Transverse colon (tissue), 3 donors: ENCODE results near the gene CDA.

Experiments
- POLR2A ChIP-seq: fragments of 450-650 bp; IDR thresholded peaks from one replicate; pipeline ENCODE4 v1.6.1; 2016; ENCODE audit warnings: antibody characterized with exemption, mild to moderate bottlenecking, moderate library complexity
- TF ChIP-seq, protein P1 (sequence below), 5 experiments: fragments of 200-600 bp in 3 of 5; fragments of 450-650 bp in 2 of 5; sonication (generic) in 3 of 5; IDR thresholded peaks; 1 replicate in 2 of 5; 2 replicates in 3 of 5; pipeline ENCODE4 v1.5.1; 2016 to 2017; ENCODE audit warnings: antibody characterized with exemption in 5 of 5, inconsistent platforms in 3 of 5, mild to moderate bottlenecking in 2 of 5, moderate library complexity in 1 of 5

DNA sequence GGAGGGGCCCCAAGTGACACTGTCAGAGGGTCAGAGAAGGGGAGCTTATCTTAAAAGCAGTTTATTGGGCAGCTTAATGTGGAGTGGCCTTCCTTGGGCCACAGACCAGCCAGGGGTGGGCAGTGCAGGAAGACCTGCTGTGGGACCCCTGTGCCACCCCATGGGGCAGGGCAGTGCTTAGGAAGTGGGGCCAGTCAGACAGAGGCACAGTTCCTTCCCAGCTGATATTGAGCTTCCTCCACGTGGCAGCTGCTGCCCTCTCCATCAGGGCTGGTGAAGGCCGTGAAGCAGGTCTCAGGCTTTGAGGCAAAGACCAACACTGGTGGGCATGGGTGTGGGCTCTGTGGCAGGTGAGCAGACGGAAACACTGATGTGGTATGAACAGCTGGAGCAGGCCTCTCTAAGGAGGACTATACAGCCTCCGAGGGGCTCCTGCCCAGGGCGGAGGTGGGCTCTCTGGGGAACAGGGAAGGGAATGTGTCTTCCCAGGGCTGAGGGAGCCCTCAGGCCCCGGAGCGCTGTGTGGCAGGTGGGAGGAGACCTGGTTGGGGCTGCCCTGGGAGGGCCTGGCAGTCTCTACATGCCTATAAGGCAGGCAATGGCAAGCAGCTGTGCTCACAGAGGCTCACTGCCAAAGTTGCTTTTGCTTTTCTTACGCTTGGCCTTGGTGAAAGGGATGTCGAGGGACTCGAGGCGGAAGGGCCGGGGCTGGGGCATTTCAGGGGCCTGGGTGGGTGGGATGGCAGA, 75.2 kb downstream of the CDA start:
- TF ChIP-seq POLR2A, result no peak
- TF ChIP-seq, protein P1, sequence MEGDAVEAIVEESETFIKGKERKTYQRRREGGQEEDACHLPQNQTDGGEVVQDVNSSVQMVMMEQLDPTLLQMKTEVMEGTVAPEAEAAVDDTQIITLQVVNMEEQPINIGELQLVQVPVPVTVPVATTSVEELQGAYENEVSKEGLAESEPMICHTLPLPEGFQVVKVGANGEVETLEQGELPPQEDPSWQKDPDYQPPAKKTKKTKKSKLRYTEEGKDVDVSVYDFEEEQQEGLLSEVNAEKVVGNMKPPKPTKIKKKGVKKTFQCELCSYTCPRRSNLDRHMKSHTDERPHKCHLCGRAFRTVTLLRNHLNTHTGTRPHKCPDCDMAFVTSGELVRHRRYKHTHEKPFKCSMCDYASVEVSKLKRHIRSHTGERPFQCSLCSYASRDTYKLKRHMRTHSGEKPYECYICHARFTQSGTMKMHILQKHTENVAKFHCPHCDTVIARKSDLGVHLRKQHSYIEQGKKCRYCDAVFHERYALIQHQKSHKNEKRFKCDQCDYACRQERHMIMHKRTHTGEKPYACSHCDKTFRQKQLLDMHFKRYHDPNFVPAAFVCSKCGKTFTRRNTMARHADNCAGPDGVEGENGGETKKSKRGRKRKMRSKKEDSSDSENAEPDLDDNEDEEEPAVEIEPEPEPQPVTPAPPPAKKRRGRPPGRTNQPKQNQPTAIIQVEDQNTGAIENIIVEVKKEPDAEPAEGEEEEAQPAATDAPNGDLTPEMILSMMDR (IDR thresholded peaks at IDR 0.05), result no peak
